Heart left ventricle (tissue), 13 donors: Measurements from ENCODE around the gene PLA2G2D.

Experiments used
- CTCF ChIP-seq, 12 donors: fragments of 200-600 bp; sonication (generic) in 4 of 12; IDR thresholded peaks; one replicate each; pipeline versions ENCODE4 v1.5.0 to v1.8.0; 2018 to 2022; ENCODE audit warnings: antibody characterized with exemption in 12 of 12, mild to moderate bottlenecking in 5 of 12
- POLR2A ChIP-seq, 2 donors: fragments of 450-650 bp; IDR thresholded peaks; one replicate each; pipeline ENCODE4 v1.6.1; 2017; ENCODE audit warnings: antibody characterized with exemption in 2 of 2, mild to moderate bottlenecking in 2 of 2, moderate library complexity in 2 of 2
- donor health status: ischemic (EF 13 %, LVEDD 7.1; RV severe dilation, severe dysfunction).
- donor health status: DM: no; HTN: yes; CAD: no.
- donor health status: DM: no; HTN: no; CAD: no.
- donor health status: ischemic (EF 25% LVEDD 6.9; RV normal size, moderate dysfunction).
- donor health status: ischemic (EF 25% LVEDD 5.7; RV mildly dilated, moderate dysfunction).
- donor health status: ischemic (EF 35%, LVEDD 5.7; RV mildly dilated, moderate dysfunction).
- donor health status: nonischemic (EF 11% LVEDD 7.7; RV severe dilation, severe dysfunction).
- donor health status: DM: yes; HTN: yes; CAD: no.
- donor health status: PGD.
- donor health status: ischemic (EF 29% LVEDD 5.4; RV normal size, mild dysfunction).
- donor health status: nonischemic (EF 23%, LVEDD 6.1; RV moderate dilation, normal function).

DNA sequence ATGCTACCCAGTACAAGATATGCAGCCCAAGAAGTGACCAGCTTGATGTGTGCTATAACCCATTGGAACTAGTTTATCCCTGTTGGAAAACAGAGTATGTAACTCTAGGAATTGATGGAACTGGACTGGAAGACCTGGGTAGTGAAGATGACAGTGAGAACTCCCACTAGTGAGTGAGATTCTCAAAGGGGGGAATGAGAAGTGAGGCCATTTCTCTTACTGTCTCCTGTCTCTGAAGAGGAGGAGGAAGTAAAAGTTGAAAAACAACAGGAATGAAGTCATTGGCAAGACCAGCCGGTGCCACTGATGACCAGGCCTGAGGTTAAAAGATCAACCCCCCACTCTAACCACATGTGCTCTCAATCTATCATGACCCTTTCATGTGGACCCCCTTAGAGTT is 40.7 kb upstream of the PLA2G2D start:
- TF ChIP-seq CTCF (IDR thresholded peaks at IDR 0.05) (no peak), POLR2A (IDR thresholded peaks at IDR 0.05) (no peak)
